NCI-H2081 treated with DMSO at 0.1 percent for 48 hours (cell line): ENCODE measurements around the gene DIRAS3.
"Not testable (repeated sequence)": the region's sequence is repeated elsewhere in the genome, so short reads cannot be mapped to it uniquely, and the experiment has no call there.

Experiments
- DNase-seq: peaks from one replicate; lab custom pipeline; 2025; lab: John Stamatoyannopoulos, UW

The DIRAS3 gene

GRCh38 chr1:68049941-68050878 is at the start of gene DIRAS3:
DIRAS3 (minus strand) TSS chr1:68050627; CDS start chr1:68047297, 3,330 bp downstream.
- no peak for DNase-seq

GRCh38 chr1:68093737-68094136 is 43.3 kb upstream of the DIRAS3 start:
- DNase-seq, result no peak

GRCh38 chr1:68087184-68087583 is 36.8 kb upstream of the DIRAS3 start:
- no peak for DNase-seq

- no peak for DNase-seq
Measured at GRCh38 chr1:68085752-68086151, 35.3 kb upstream of the DIRAS3 start.

GRCh38 chr1:68083686-68084085 is 33.3 kb upstream of the DIRAS3 start:
- no peak for DNase-seq

- no peak for DNase-seq
Measured at GRCh38 chr1:68081775-68082283, 31.4 kb upstream of the DIRAS3 start.

- no peak for DNase-seq
Measured at GRCh38 chr1:68078647-68079046, 28.2 kb upstream of the DIRAS3 start.

- no peak for DNase-seq
Measured at GRCh38 chr1:68074472-68074871, 24.0 kb upstream of the DIRAS3 start.

- no peak for DNase-seq
Measured at GRCh38 chr1:68065766-68066165, 15.3 kb upstream of the DIRAS3 start.

- not testable (repeated sequence) for DNase-seq
Measured at GRCh38 chr1:68058053-68058452, 7.6 kb upstream of the DIRAS3 start.

- no peak for DNase-seq
Measured at GRCh38 chr1:68057564-68057963, 7.1 kb upstream of the DIRAS3 start.

GRCh38 chr1:68057050-68057449 is 6.6 kb upstream of the DIRAS3 start:
- DNase-seq, result no peak

GRCh38 chr1:68051475-68051874 is 1.0 kb upstream of the DIRAS3 start:
- no peak for DNase-seq

GRCh38 chr1:68047659-68048026 is 2.8 kb downstream of the DIRAS3 start:
- DNase-seq, result no peak

GRCh38 chr1:68046885-68047658 is 3.4 kb downstream of the DIRAS3 start:
- no peak for DNase-seq

GRCh38 chr1:68046423-68046822 is 4.0 kb downstream of the DIRAS3 start:
- no peak for DNase-seq

- no peak for DNase-seq
Measured at GRCh38 chr1:68045511-68046180, 4.8 kb downstream of the DIRAS3 start.

GRCh38 chr1:68043443-68044090 is 6.9 kb downstream of the DIRAS3 start:
- DNase-seq, result no peak

GRCh38 chr1:68036946-68037345 is 13.5 kb downstream of the DIRAS3 start:
- no peak for DNase-seq

- DNase-seq, result no peak
Measured at GRCh38 chr1:68029444-68029843, 21.0 kb downstream of the DIRAS3 start.

GRCh38 chr1:68028566-68028965 is 21.9 kb downstream of the DIRAS3 start:
- DNase-seq, result no peak
